HG03095 (cell line): ENCODE measurements around the gene HSD17B3.
"Not testable (repeated sequence)": the region's sequence is repeated elsewhere in the genome, so short reads cannot be mapped to it uniquely, and the experiment has no call there.

Source experiments
- ATAC-seq: cut with Tn5 transposase; IDR thresholded peaks from one replicate; pipeline ENCODE4 v1.9.1; 2021; ENCODE audit warnings: moderate library complexity; ENCODE audit not compliant: unreplicated experiment

The HSD17B3 gene

GRCh38 chr9:96236854-96237550, 65.0 kb downstream of the HSD17B3 start:
- ATAC-seq, result no peak

GRCh38 chr9:96236337-96236736, 65.6 kb downstream of the HSD17B3 start:
- ATAC-seq, result not testable (repeated sequence)

- no peak for ATAC-seq
These were observed 69.3 kb downstream of the HSD17B3 start for GRCh38 chr9:96232539-96233241.

GRCh38 chr9:96232164-96232538, 69.8 kb downstream of the HSD17B3 start:
- ATAC-seq, result no peak

GRCh38 chr9:96230002-96230401, 72.0 kb downstream of the HSD17B3 start:
- no peak for ATAC-seq

- ATAC-seq, result no peak
These were observed 79.8 kb downstream of the HSD17B3 start for GRCh38 chr9:96222132-96222531.

GRCh38 chr9:96219900-96220257, 82.1 kb downstream of the HSD17B3 start:
- no peak for ATAC-seq

- ATAC-seq, result no peak
These were observed 82.7 kb downstream of the HSD17B3 start for GRCh38 chr9:96219026-96219899.

- ATAC-seq, result peak; percentile 80
These were observed 84.0 kb downstream of the HSD17B3 start for GRCh38 chr9:96217754-96218693.

GRCh38 chr9:96217294-96217707, 84.7 kb downstream of the HSD17B3 start:
- no peak for ATAC-seq

- ATAC-seq, result no peak
These were observed 85.4 kb downstream of the HSD17B3 start for GRCh38 chr9:96216583-96216982.

- no peak for ATAC-seq
These were observed 86.1 kb downstream of the HSD17B3 start for GRCh38 chr9:96215841-96216240.

- no peak for ATAC-seq
These were observed 87.3 kb downstream of the HSD17B3 start for GRCh38 chr9:96214635-96215034.

GRCh38 chr9:96209407-96210271, 92.3 kb downstream of the HSD17B3 start:
- no peak for ATAC-seq

- ATAC-seq, result no peak
These were observed 95.7 kb downstream of the HSD17B3 start for GRCh38 chr9:96206156-96206751.

- ATAC-seq, result no peak
These were observed 97.1 kb downstream of the HSD17B3 start for GRCh38 chr9:96204853-96205252.

- ATAC-seq, result no peak
These were observed 98.0 kb downstream of the HSD17B3 start for GRCh38 chr9:96203867-96204501.

GRCh38 chr9:96202971-96203780, 98.8 kb downstream of the HSD17B3 start:
- no peak for ATAC-seq
